Measurements from ENCODE around the gene RNF38. TPM values are rescaled to one million over a fixed set of nuclear protein-coding genes. Genes with fewer than 3 reads are reported as not detected.

The RNF38 gene
- total and polyA plus RNA-seq, 12 donors, result 5.4 to 43.7 (median 24.5) TPM

GRCh38 chr9:36444203-36444602, 44.1 kb upstream of the RNF38 start:
- TF ChIP-seq POLR2A (IDR thresholded peaks at IDR 0.05), result no peak
- TF ChIP-seq, protein P1, sequence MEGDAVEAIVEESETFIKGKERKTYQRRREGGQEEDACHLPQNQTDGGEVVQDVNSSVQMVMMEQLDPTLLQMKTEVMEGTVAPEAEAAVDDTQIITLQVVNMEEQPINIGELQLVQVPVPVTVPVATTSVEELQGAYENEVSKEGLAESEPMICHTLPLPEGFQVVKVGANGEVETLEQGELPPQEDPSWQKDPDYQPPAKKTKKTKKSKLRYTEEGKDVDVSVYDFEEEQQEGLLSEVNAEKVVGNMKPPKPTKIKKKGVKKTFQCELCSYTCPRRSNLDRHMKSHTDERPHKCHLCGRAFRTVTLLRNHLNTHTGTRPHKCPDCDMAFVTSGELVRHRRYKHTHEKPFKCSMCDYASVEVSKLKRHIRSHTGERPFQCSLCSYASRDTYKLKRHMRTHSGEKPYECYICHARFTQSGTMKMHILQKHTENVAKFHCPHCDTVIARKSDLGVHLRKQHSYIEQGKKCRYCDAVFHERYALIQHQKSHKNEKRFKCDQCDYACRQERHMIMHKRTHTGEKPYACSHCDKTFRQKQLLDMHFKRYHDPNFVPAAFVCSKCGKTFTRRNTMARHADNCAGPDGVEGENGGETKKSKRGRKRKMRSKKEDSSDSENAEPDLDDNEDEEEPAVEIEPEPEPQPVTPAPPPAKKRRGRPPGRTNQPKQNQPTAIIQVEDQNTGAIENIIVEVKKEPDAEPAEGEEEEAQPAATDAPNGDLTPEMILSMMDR (IDR thresholded peaks at IDR 0.05), result no peak
- intact Hi-C loops (cut with DNase I), result loop anchor here in 1 of 2 donors (5.0 kb wide), 1 partner anchor 37 kb away; no protein-coding TSS in a partner anchor
- 69 to 91% (median 78%) methylated on average over 2 of the region's 2 CpGs for WGBS, 4 donors

GRCh38 chr9:36443581-36443980, 43.5 kb upstream of the RNF38 start:
- WGBS, 4 donors, result 73 to 78% (median 77%) methylated on average over 4 of the region's 4 CpGs
- intact Hi-C loops (cut with DNase I), result loop anchor here in 1 of 2 donors (5.0 kb wide), 1 partner anchor 36 kb away; no protein-coding TSS in a partner anchor

More at GRCh38 chr9:36444203-36444602, 44.1 kb upstream of the RNF38 start:
- Histone ChIP-seq H3K36me3 (replicated peaks in 1 of 2) (no peaks in the 10 kb centered on the region), H3K9me3 (replicated peaks in 1 of 3) (no peaks in the 10 kb centered on the region), H3K27me3 (no peaks in the 10 kb centered on the region), H3K27ac (no peak overlapping the region), H3K4me3 (no peak overlapping the region), H3K4me1 (replicated peaks in 1 of 2) (peaks cover 0 to 12% of the 10 kb centered on the region in 2 donors)
- no peak for DNase-seq

GRCh38 chr9:36442710-36443109, 42.6 kb upstream of the RNF38 start:
- Histone ChIP-seq H3K9me3 (replicated peaks in 1 of 3) (no peaks in the 10 kb centered on the region), H3K36me3 (replicated peaks in 1 of 2) (no peaks in the 10 kb centered on the region), H3K4me1 (replicated peaks in 1 of 2) (peaks cover 0 to 12% of the 10 kb centered on the region in 2 donors), H3K27ac (no peak overlapping the region), H3K4me3 (no peak overlapping the region), H3K27me3 (no peaks in the 10 kb centered on the region)
- no peak for DNase-seq
- intact Hi-C loops (cut with DNase I), result loop anchor here in 1 of 2 donors (5.0 kb wide), 1 partner anchor 35 kb away; no protein-coding TSS in a partner anchor
- WGBS, 4 donors, result 95 to 99% (median 96%) methylated on average over 6 of the region's 6 CpGs
- TF ChIP-seq, protein P1 (IDR thresholded peaks at IDR 0.05), result no peak
- no peak for TF ChIP-seq POLR2A (IDR thresholded peaks at IDR 0.05)

More at GRCh38 chr9:36443581-36443980, 43.5 kb upstream of the RNF38 start:
- no peak for DNase-seq
- no peak overlapping the region for H3K27ac ChIP-seq
- no peaks in the 10 kb centered on the region for H3K9me3 ChIP-seq (replicated peaks in 1 of 3)
- peaks cover 0 to 12% of the 10 kb centered on the region in 2 donors for H3K4me1 ChIP-seq (replicated peaks in 1 of 2)
- TF ChIP-seq POLR2A (IDR thresholded peaks at IDR 0.05), result no peak
- TF ChIP-seq, protein P1 (IDR thresholded peaks at IDR 0.05), result no peak
- no peak overlapping the region for H3K4me3 ChIP-seq
- H3K27me3 ChIP-seq, result no peaks in the 10 kb centered on the region
- no peaks in the 10 kb centered on the region for H3K36me3 ChIP-seq (replicated peaks in 1 of 2)

DNA sequence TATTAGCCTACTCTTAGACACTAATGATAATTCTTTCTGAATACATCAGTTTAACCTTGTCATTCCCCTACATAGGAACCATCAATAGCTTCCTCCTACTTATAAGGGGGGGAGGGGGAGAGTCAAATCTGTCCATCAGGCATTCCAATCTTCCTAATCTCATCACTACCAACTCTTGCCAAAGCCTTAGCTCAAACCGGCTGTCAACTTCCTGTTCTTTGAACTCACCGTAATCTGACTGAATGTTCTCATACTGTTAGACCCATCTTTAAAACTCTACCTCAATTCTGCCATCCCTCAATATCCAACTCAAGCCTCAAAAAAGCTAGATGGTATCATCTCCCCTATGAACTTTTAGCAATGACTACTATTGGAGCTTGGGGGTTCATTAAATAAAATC, 41.9 kb upstream of the RNF38 start:
- Histone ChIP-seq H3K27ac (no peak overlapping the region), H3K4me1 (replicated peaks in 1 of 2) (peaks cover 0 to 12% of the 10 kb centered on the region in 2 donors), H3K4me3 (no peak overlapping the region), H3K9me3 (replicated peaks in 1 of 3) (no peaks in the 10 kb centered on the region), H3K27me3 (no peaks in the 10 kb centered on the region), H3K36me3 (replicated peaks in 1 of 2) (no peaks in the 10 kb centered on the region)
- intact Hi-C loops (cut with DNase I), result loop anchor here in 1 of 2 donors (5.0 kb wide), 1 partner anchor 35 kb away; no protein-coding TSS in a partner anchor
- DNase-seq, result no peak
- 25 to 37% (median 32%) methylated on average over 2 of the region's 2 CpGs for WGBS, 4 donors
- TF ChIP-seq, protein P1 (IDR thresholded peaks at IDR 0.05), result no peak
- no peak for TF ChIP-seq POLR2A (IDR thresholded peaks at IDR 0.05)
